H9 (cell line): ENCODE data around the gene ANTKMT. TPM values are rescaled to one million over a fixed set of nuclear protein-coding genes. Genes with fewer than 3 reads are reported as not detected.

Experiments
- DNase-seq: peaks from one replicate; pipeline ENCODE4 v3.0.0-alpha.2; 2017
- H2AFZ ChIP-seq: one replicate; pipeline ENCODE4 v1.6.1; 2013; ENCODE audit warnings: mild to moderate bottlenecking, low read length, control low read depth, moderate library complexity
- H2AK5ac ChIP-seq: 2 replicates; pipeline ENCODE4 v1.6.1; 2013; ENCODE audit warnings: low read length, control low read depth, mixed read lengths; ENCODE audit not compliant: insufficient read length
- H2BK120ac ChIP-seq: one replicate; pipeline ENCODE4 v1.6.1; 2013; ENCODE audit warnings: low read depth, mild to moderate bottlenecking, low read length, control low read depth, inconsistent platforms; ENCODE audit not compliant: poor library complexity, severe bottlenecking
- H2BK12ac ChIP-seq: 2 replicates; pipeline ENCODE4 v1.6.1; 2013; ENCODE audit warnings: low read length, control low read depth, mixed read lengths, low read depth; ENCODE audit not compliant: insufficient read length
- H2BK15ac ChIP-seq: 2 replicates; pipeline ENCODE4 v1.6.1; 2013; ENCODE audit warnings: low read depth, low read length, control low read depth
- H2BK20ac ChIP-seq: one replicate; pipeline ENCODE4 v1.6.1; 2013; ENCODE audit warnings: low read depth, mild to moderate bottlenecking, low read length, control low read depth, inconsistent platforms; ENCODE audit not compliant: poor library complexity, severe bottlenecking
- H2BK5ac ChIP-seq: 2 replicates; pipeline ENCODE4 v1.6.1; 2013; ENCODE audit warnings: low read length, control low read depth, mixed read lengths; ENCODE audit not compliant: insufficient read length
- H3K14ac ChIP-seq: 2 replicates; pipeline ENCODE4 v1.6.1; 2013; ENCODE audit warnings: low read length, control low read depth; ENCODE audit not compliant: insufficient read depth
- H3K18ac ChIP-seq: 2 replicates; pipeline ENCODE4 v1.6.1; 2013; ENCODE audit warnings: low read depth, mild to moderate bottlenecking, mixed read lengths, low read length, control low read depth; ENCODE audit not compliant: insufficient read length
- H3K23ac ChIP-seq: 2 replicates; pipeline ENCODE4 v1.6.1; 2013; ENCODE audit warnings: low read length, control low read depth, mixed read lengths, low read depth; ENCODE audit not compliant: insufficient read length
- H3K23me2 ChIP-seq: 2 replicates; pipeline ENCODE4 v1.6.1; 2013; ENCODE audit warnings: low read depth, mild to moderate bottlenecking, mixed read lengths, low read length, control low read depth; ENCODE audit not compliant: insufficient read length, poor library complexity, severe bottlenecking
- H3K27ac ChIP-seq: 2 replicates; pipeline ENCODE4 v1.5.1; 2013; ENCODE audit warnings: low read length, control low read depth, mixed read lengths, low read depth; ENCODE audit not compliant: insufficient read length
- H3K27me3 ChIP-seq: 2 replicates; pipeline ENCODE4 v1.6.1; 2013; ENCODE audit warnings: low read length, control low read depth, inconsistent platforms; ENCODE audit not compliant: insufficient read depth
- H3K4ac ChIP-seq: 2 replicates; pipeline ENCODE4 v1.6.1; 2013; ENCODE audit warnings: low read depth, mild to moderate bottlenecking, control low read depth, inconsistent platforms, low read length, moderate library complexity
- H3K4me1 ChIP-seq: 2 replicates; pipeline ENCODE4 v1.6.1; 2013; ENCODE audit warnings: low read length, control low read depth, inconsistent platforms; ENCODE audit not compliant: insufficient read depth
- H3K4me2 ChIP-seq: 2 replicates; pipeline ENCODE4 v1.6.1; 2013; ENCODE audit warnings: low read length, control low read depth, mixed read lengths; ENCODE audit not compliant: insufficient read length, insufficient read depth
- H3K56ac ChIP-seq: 2 replicates; pipeline ENCODE4 v1.6.1; 2013; ENCODE audit warnings: low read depth, mild to moderate bottlenecking, mixed read lengths, low read length, control low read depth; ENCODE audit not compliant: insufficient read length
- H3K79me1 ChIP-seq: 2 replicates; pipeline ENCODE4 v1.6.1; 2013; ENCODE audit warnings: low read depth, mild to moderate bottlenecking, moderate library complexity, low read length, control low read depth, inconsistent platforms; ENCODE audit not compliant: insufficient read depth, poor library complexity, severe bottlenecking
- H3K79me2 ChIP-seq: 2 replicates; pipeline ENCODE4 v1.6.1; 2013; ENCODE audit warnings: low read length, control low read depth, inconsistent platforms; ENCODE audit not compliant: insufficient read depth
- H3K9ac ChIP-seq: 2 replicates; pipeline ENCODE4 v1.6.1; 2013; ENCODE audit warnings: low read length, control low read depth, mixed read lengths; ENCODE audit not compliant: insufficient read length; ENCODE audit errors: extremely low read depth
- H3K9me3 ChIP-seq: one replicate; pipeline ENCODE4 v1.6.1; 2013; ENCODE audit warnings: low read depth, low read length, inconsistent platforms; ENCODE audit not compliant: control insufficient read depth
- H3T11ph ChIP-seq: one replicate; pipeline ENCODE4 v1.6.1; 2013; ENCODE audit warnings: mild to moderate bottlenecking, low read length, control low read depth, inconsistent platforms
- H4K20me1 ChIP-seq: one replicate; pipeline ENCODE4 v1.6.1; 2013; ENCODE audit not compliant: control insufficient read depth, insufficient read length, insufficient read depth
- H4K5ac ChIP-seq: 2 replicates; pipeline ENCODE4 v1.6.1; 2013; ENCODE audit warnings: low read depth, mild to moderate bottlenecking, mixed read lengths, low read length, control low read depth; ENCODE audit not compliant: insufficient read length
- H4K8ac ChIP-seq: replicated peaks from 2 replicates; pipeline ENCODE4 v1.6.1; 2013; ENCODE audit warnings: low read length, control low read depth, mixed read lengths, low read depth; ENCODE audit not compliant: insufficient read length
- H4K91ac ChIP-seq: 2 replicates; pipeline ENCODE4 v1.6.1; 2013; ENCODE audit warnings: low read depth, mild to moderate bottlenecking, moderate library complexity, mixed read lengths, low read length, control low read depth; ENCODE audit not compliant: insufficient read length
- H3K27ac Mint-ChIP-seq, 3 experiments: 2 replicates in 2 of 3; 3 replicates in 1 of 3; pipeline ENCODE4 v1.8.0; 2020 to 2021; ENCODE audit warnings: mixed read lengths in 3 of 3, mild to moderate bottlenecking in 1 of 3, moderate library complexity in 1 of 3
- H3K27me3 Mint-ChIP-seq: 2 replicates; pipeline ENCODE4 v1.8.0; 2021; ENCODE audit warnings: low read depth, mild to moderate bottlenecking, moderate library complexity, mixed read lengths
- H3K36me3 Mint-ChIP-seq, 3 experiments: 2 replicates in 2 of 3; 3 replicates in 1 of 3; pipeline ENCODE4 v1.8.0; 2020 to 2021; ENCODE audit warnings: low read depth in 3 of 3, mixed read lengths in 3 of 3; ENCODE audit not compliant: insufficient read depth in 1 of 3
- H3K4me1 Mint-ChIP-seq, 2 experiments: 2 replicates each; pipeline ENCODE4 v1.8.0; 2020; ENCODE audit warnings: mixed read lengths in 2 of 2
- H3K4me3 Mint-ChIP-seq, 2 experiments: 2 replicates in 1 of 2; 3 replicates in 1 of 2; pipeline ENCODE4 v1.8.0; 2020 to 2021; ENCODE audit warnings: mild to moderate bottlenecking in 2 of 2, mixed read lengths in 2 of 2, moderate library complexity in 1 of 2
- H3K9me3 Mint-ChIP-seq, 2 experiments: 2 replicates in 1 of 2; 3 replicates in 1 of 2; pipeline ENCODE4 v1.8.0; 2020; ENCODE audit warnings: mild to moderate bottlenecking in 2 of 2, mixed read lengths in 2 of 2, moderate library complexity in 1 of 2
- CTCF ChIP-seq: fragments of 200-600 bp; sonication (generic); conservative IDR thresholded peaks from 3 replicates; pipeline ENCODE4 v1.8.0; 2021; ENCODE audit warnings: antibody characterized with exemption, mild to moderate bottlenecking
- WGBS: extraction: QIAGEN DNeasy Blood & Tissue Kit; methylation state at CpG from one replicate; pipeline ENCODE4 v1.1.7; 2013; ENCODE audit warnings: missing lambda C conversion rate, low lambda C conversion rate, mixed read lengths; ENCODE audit not compliant: insufficient read length; ENCODE audit errors: extremely low coverage; 5-methylcytosine and 5-hydroxymethylcytosine counted together
- total RNA-seq: library from RNA; stranded (reverse); gene quantifications from 2 replicates; pipeline ENCODE4 v1.2.1, GENCODE V29; 2021

The ANTKMT gene
- total RNA-seq, 1 experiment from 2014 or later: 31.5 TPM

- Histone ChIP-seq H4K8ac (no peak overlapping the region), H3K4ac (no peak overlapping the region), H3K9ac (no peak overlapping the region), H2AFZ (no peak overlapping the region), H3K4me2 (no peak overlapping the region), H2BK120ac (no peak overlapping the region), H3K4me1 (no peaks in the 10 kb centered on the region), H3K23ac (no peak overlapping the region), H3K79me1 (no peaks in the 10 kb centered on the region), H2BK15ac (no peak overlapping the region; the same call in 1 of the 2 replicates), H3K14ac (no peak overlapping the region), H2BK20ac (no peak overlapping the region), H3K18ac (no peak overlapping the region), H3K79me2 (no peaks in the 10 kb centered on the region), H3T11ph (no peak overlapping the region), H4K20me1 (no peaks in the 10 kb centered on the region), H3K56ac (no peak overlapping the region), H2BK5ac (no peak overlapping the region), H3K27me3 (no peaks in the 10 kb centered on the region), H2AK5ac (no peak overlapping the region), H4K91ac (no peak overlapping the region), H3K9me3 (no peaks in the 10 kb centered on the region), H3K27ac (no peak overlapping the region), H3K23me2 (peaks cover 11% of the 10 kb centered on the region), H4K5ac (no peak overlapping the region), H2BK12ac (no peak overlapping the region)
- peaks cover 0 to 12% (median 4%) of the 10 kb centered on the region in 3 experiments; a peak in 4 of 7 replicates for H3K36me3 Mint-ChIP-seq
- H3K9me3 Mint-ChIP-seq: no peaks in the 10 kb centered on the region
- H3K4me3 Mint-ChIP-seq: no peak overlapping the region; a peak in 1 of 5 replicates
- H3K27ac Mint-ChIP-seq: no peak overlapping the region
- H3K4me1 Mint-ChIP-seq: no peaks in the 10 kb centered on the region
- WGBS: no CpG with 5 or more reads among the region's 37 CpGs
- no peak for DNase-seq
- H3K27me3 Mint-ChIP-seq: peaks cover 12% of the 10 kb centered on the region
- TF ChIP-seq CTCF: no peak
Measured at GRCh38 chr16:729768-730665, 9.1 kb downstream of the ANTKMT start.
